KOPT-K1 (cell line): Measurements from ENCODE around the gene STPG1.

ENCODE experiments used
- H3K27ac ChIP-seq: fragments of 200-600 bp; sonication (generic); 2 replicates; pipeline ENCODE4 v1.5.1; 2016; ENCODE audit warnings: antibody characterized with exemption, mild to moderate bottlenecking, low read depth, low read length; ENCODE audit not compliant: poor library complexity, severe bottlenecking
- H3K36me3 ChIP-seq: fragments of 200-600 bp; sonication (generic); 2 replicates; pipeline ENCODE4 v1.5.1; 2017; ENCODE audit warnings: antibody characterized with exemption, mild to moderate bottlenecking, low read length, moderate library complexity; ENCODE audit not compliant: insufficient read depth
- H3K9me3 ChIP-seq: fragments of 200-600 bp; sonication (generic); 2 replicates; pipeline ENCODE4 v1.5.1; 2017; ENCODE audit warnings: antibody characterized with exemption, low read length, mild to moderate bottlenecking; ENCODE audit not compliant: insufficient read depth, poor library complexity, severe bottlenecking

STPG1 gene

DNA sequence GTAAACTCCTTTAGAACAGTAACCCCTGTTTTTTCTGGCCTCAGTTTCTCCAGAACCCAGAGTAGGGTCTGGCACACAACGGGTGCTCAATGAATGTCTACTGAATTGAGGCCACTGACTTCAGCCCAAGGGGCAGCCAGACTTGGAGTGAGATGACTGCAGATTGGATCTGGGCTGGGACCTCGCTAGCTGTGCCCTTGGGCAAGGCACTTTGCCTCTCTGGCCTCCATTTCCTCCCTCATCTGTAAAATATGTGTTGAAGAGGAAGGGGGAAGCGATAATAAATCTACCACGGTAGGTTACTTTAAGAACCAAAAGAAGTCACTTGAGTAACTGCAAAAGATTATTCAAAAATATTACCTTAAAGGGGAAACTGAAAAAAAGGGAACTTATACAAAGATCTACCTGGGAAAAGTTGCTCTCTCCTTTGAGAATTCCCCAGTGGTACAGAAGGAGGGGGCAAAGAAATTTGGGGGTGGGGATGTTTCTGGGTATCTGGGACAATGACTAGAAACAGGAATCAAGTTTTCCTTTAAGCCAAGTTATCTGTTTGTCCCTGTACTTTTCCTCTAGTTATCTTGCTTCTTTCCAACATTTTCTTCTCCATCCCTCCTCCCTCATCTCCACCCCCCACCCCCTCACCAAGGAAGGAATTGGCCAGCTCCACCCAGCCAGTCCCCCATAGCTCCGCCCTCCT, 94.8 kb downstream of the STPG1 start:
- Histone ChIP-seq H3K27ac (no peak overlapping the region), H3K9me3 (no peaks in the 10 kb centered on the region), H3K36me3 (no peaks in the 10 kb centered on the region)

DNA sequence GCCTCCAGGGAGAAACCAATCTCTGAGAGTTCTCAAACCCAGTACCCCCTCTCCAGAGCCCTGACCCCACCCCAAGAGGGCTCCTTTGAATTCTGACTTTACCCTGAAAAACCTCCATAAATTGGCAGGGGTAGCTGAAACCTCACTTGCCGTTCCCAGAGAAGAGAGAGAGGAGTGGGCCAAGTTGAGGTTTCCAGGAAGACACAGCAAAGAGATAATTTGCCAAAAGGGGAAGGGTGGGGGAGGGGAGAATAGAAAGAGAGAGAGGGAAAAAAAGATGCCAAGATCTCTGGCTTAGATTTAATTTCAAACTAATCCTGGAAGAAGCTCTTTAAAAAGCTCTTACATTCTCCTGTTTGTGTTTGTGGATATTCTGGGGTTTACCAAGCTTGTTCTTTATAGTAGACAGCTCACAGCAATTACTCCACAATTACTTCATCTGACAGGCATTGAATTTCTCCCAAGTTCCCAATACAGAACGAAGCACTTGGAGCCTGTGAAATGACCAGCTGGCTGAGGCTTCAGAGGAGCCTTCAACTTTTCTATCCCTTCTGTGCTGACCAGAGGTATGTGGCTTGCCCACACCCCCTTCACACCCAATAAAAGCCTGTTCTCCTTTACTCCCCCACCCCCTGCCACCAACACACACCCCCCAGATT, 95.5 kb downstream of the STPG1 start:
- H3K36me3 ChIP-seq = no peaks in the 10 kb centered on the region
- H3K27ac ChIP-seq = no peak overlapping the region
- H3K9me3 ChIP-seq = no peaks in the 10 kb centered on the region

DNA sequence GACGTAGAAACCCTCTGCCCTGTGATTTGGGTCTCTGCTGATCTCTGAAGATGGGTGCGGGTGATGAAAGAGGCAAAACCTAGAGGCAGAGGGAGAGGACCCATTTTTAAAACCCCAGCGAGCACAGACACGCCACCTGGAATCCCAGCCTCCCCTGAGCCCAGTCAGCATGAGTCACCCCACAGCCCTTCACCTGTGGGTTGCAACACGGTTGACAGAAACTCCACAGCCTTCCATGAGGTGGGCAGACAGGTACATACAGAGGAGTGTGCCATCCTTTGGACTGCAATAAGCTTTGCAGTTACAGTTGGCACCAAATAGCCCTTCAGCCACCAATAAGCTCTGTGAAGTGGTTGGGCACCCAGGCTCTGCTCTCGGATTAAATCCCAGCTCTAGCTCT, 96.5 kb downstream of the STPG1 start:
- Histone ChIP-seq H3K36me3 (no peaks in the 10 kb centered on the region), H3K27ac (no peak overlapping the region)

DNA sequence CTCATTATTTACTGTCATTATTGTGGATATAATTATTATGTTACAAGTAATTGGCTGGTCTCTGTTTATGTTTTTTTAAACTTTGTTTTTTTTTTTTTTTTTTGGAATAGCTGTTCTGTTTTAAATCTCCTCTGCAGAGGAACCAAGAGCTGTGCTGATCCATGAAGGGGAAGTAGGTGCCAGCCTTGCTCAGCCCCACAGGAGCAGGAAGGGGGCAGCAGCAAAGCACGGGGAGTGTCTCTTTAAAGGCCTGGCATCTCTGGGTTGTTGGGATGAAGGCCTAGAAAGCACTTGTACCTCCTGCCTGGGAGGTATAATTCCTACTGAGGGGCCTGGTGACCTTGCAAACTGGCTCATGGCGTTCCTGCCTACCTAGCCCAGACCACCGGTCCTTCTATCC, 96.9 kb downstream of the STPG1 start:
- H3K9me3 ChIP-seq = no peaks in the 10 kb centered on the region
- no peaks in the 10 kb centered on the region for H3K36me3 ChIP-seq
- H3K27ac ChIP-seq = no peak overlapping the region

More for the DNA sequence above, 96.5 kb downstream of the STPG1 start:
- no peaks in the 10 kb centered on the region for H3K9me3 ChIP-seq

DNA sequence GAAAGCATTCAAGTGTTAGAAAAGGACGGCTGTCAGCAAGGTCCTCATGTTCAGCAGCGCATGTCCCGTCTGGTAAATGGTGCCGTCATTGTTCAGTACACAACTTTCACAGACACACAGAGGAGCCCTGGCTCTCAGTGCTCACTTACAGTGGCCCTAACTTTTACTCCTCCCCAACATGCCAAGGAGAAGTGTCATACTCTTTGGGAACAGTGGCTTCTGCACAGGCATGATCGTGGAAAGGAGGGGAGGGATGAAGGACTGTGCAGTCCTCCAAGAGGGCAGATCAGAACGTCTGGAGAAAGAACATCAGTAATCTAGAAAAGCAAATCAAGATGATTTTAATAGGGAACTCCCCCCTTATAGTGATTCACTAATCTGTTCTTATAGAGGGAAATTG, 98.2 kb downstream of the STPG1 start:
- H3K27ac ChIP-seq = no peak overlapping the region
- no peaks in the 10 kb centered on the region for H3K9me3 ChIP-seq
- no peaks in the 10 kb centered on the region for H3K36me3 ChIP-seq

DNA sequence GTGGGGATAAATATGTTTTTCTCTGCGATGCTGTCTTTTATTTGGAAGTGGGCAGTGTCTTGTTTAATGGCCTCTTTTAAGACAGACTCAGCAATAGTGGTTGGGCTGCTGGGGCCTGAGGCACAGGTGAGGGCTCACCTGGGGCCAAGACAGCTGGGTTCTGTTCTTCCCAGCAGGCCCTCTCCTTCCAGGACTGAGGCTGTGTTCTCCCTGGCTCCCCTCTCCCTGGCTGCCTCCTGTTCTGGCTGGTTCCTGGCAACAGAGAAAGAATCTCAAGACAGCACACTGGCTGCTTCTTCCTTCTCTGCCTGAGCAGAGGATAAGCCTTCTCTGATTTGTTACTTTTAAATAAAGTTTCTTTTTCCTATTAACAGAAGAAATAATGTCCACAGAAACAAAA, 101.8 kb downstream of the STPG1 start:
- Histone ChIP-seq H3K9me3 (no peaks in the 10 kb centered on the region), H3K27ac (no peak overlapping the region), H3K36me3 (no peaks in the 10 kb centered on the region)

DNA sequence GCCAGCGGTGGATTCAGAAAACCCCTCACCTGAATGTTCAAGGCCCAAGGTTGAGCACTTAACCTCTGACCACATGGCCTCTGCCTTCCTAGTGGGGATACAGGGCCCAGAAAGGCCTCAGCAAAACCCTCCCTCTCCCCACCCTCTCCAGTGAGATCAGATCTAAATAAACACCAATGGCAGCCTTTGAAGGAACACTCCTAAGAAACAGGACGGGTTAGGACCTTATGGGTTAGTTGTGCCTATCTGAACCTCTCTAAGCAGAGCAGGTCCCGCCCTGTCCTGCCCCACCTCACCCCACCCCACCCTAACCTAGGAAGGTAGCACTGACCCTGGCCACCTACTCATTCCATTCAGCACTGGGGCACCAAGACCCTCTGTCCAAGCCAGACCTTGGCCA, 102.3 kb downstream of the STPG1 start:
- Histone ChIP-seq H3K27ac (no peak overlapping the region), H3K9me3 (no peaks in the 10 kb centered on the region), H3K36me3 (no peaks in the 10 kb centered on the region)

DNA sequence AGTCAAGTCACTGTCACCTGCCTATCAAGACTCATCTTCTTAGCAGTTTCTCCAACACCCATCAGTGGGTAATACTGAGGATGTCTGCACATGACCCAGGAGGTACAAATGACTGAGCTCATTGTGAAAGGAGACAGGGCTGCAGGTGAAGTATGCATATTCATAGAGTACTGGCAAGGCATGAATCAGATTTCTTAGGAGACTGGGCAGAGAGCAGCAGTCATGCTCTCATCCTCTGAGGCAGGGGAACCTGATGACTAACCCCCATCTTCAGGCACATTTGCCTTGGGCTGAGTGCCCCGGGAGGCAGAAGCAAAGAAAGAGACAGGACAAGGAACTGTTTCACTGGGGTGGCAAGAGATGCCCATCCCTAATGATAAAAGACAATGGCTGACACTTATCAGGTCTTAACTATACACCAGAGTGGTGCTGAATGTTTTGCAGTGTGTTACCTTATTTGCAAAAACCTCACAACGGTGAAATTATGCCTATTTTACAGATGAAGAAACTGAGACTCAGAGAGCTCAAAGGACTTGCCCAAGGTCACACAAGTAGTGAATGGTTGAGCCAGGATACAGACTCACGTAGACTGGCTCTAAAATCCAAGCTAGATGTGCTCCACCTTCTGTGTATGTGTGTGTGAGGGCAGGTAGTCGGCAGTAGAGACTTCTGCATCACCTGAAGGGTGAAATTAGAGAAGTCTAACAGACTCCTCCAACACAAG, 103.7 kb downstream of the STPG1 start:
- H3K27ac ChIP-seq = no peak overlapping the region
- H3K9me3 ChIP-seq = no peaks in the 10 kb centered on the region
- H3K36me3 ChIP-seq = no peaks in the 10 kb centered on the region

DNA sequence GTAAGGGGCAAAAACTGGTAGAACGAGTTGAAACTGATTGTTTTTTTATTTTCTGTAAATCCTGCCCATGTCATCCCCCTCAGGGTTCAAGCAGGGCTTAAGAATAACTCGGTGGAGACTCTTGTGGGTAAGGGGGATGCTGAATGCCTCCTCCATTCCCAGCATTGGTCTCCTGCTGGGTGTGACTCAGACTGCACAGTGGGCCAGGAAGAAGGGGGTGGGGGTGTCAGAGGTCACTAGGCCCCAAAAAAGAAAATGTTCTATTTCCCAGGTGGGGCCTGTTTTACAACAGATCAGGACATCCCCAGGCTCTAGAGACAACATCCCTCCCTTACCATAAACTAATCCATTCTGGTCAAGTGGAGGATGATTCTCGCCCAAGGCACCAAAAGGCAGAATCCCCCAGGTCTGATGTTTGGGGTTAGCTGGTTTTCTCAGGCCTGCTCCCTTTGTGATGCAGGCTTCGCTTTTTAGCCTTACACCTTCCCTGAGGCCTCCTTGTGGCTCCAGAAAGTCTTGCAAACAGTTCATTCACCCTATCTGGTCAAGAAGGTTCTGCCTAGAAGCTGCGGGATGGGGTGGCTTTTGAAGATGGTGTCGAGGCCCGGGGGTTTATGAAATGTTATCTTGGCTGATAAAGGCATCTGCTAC, 105.1 kb downstream of the STPG1 start:
- H3K27ac ChIP-seq = no peak overlapping the region
- H3K36me3 ChIP-seq = no peaks in the 10 kb centered on the region
- H3K9me3 ChIP-seq = no peaks in the 10 kb centered on the region
